Testis (tissue), 3 donors: ENCODE results near the gene PTGDR2. TPM values are rescaled to one million over a fixed set of nuclear protein-coding genes. Genes with fewer than 3 reads are reported as not detected.
A peak's percentile ranks its signal among the peaks of the same experiment; 100 is the strongest.

Source experiments
- DNase-seq: peaks from one replicate; pipeline ENCODE4 v3.0.0-alpha.2; 2019
- H3K27ac ChIP-seq, 2 donors: fragments of 200-600 bp; sonication (generic); one replicate each; pipeline ENCODE4 v1.5.1; 2019
- H3K27me3 ChIP-seq: fragments of 200-600 bp; sonication (generic); one replicate; pipeline ENCODE4 v1.5.1; 2019
- H3K36me3 ChIP-seq: fragments of 200-600 bp; sonication (generic); one replicate; pipeline ENCODE4 v1.5.1; 2017; ENCODE audit warnings: low read depth; ENCODE audit errors: missing control alignments
- H3K4me1 ChIP-seq: fragments of 200-600 bp; sonication (generic); one replicate; pipeline ENCODE4 v1.5.1; 2019
- H3K4me3 ChIP-seq, 2 donors: fragments of 200-600 bp; sonication (generic); one replicate each; pipeline ENCODE4 v1.5.1; 2017 to 2019
- H3K9me3 ChIP-seq: fragments of 200-600 bp; sonication (generic); one replicate; pipeline ENCODE4 v1.5.1; 2017
- POLR2A ChIP-seq: fragments of 450-650 bp; IDR thresholded peaks from one replicate; pipeline ENCODE4 v1.6.1; 2017; ENCODE audit warnings: antibody characterized with exemption, mild to moderate bottlenecking, moderate library complexity
- WGBS, 2 donors: methylation state at CpG; one replicate each; pipeline ENCODE4 v1.1.5; 2018; 5-methylcytosine and 5-hydroxymethylcytosine counted together
- intact Hi-C: fragments of 100-400 bp; cut with DNase I; formaldehyde crosslinking; loops from one replicate; pipeline ENCODE4 v1.15.1; 2023; ENCODE audit warnings: low total_unique reads
- polyA plus RNA-seq: library from polyadenylated mRNA; stranded (reverse); fragments of 350-450 nt; fragmentation: Illumina TruSeq; extraction: RNeasy Lipid Tissue Mini Kit (QIAGEN cat#74804); gene quantifications from one replicate; pipeline ENCODE4 v1.2.3, GENCODE V29; 2014; ENCODE audit warnings: low read depth, low replicate concordance; ENCODE audit not compliant: insufficient read depth
- total RNA-seq, 2 donors: library from RNA; depleted of rRNA; stranded (reverse); fragments of >200 nt; gene quantifications; one replicate each; pipeline ENCODE4 v1.2.3, GENCODE V29; 2016
- TF ChIP-seq, protein P1 (sequence below), 3 experiments: fragments of 450-650 bp in 2 of 3; fragments of 200-600 bp in 1 of 3; sonication (generic) in 1 of 3; IDR thresholded peaks; one replicate each; pipeline ENCODE4 v1.5.1; 2016 to 2019; ENCODE audit warnings: antibody characterized with exemption in 3 of 3, mild to moderate bottlenecking in 2 of 3, moderate library complexity in 1 of 3

PTGDR2 gene
- total and polyA plus RNA-seq, 3 donors from 2014 or later: 0.28 to 1.5 (median 0.81) TPM

DNA sequence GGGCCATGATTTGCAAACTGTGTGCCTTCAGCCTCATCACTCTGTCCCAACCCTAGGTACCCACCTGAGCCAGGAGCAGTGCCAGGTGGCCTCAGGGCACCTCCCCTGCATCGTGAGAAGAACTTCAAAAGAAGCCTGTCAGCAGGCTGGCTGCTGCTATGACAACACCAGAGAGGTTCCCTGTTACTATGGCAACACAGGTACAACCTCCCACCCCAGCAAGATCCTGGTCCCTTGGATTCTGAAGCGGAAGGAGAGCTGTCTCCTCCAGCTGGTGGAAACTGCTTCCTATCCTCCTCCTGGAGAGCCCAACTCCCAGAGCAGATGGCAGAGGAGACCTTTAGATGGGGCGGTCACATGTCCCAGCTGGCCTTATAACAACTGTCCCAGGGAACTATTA lies 14.5 kb upstream of the PTGDR2 start:
- no peaks in the 10 kb centered on the region for H3K27me3 ChIP-seq
- intact Hi-C loops: no loop called here
- no peaks in the 10 kb centered on the region for H3K36me3 ChIP-seq
- no peaks in the 10 kb centered on the region for H3K9me3 ChIP-seq
- TF ChIP-seq, protein P1, sequence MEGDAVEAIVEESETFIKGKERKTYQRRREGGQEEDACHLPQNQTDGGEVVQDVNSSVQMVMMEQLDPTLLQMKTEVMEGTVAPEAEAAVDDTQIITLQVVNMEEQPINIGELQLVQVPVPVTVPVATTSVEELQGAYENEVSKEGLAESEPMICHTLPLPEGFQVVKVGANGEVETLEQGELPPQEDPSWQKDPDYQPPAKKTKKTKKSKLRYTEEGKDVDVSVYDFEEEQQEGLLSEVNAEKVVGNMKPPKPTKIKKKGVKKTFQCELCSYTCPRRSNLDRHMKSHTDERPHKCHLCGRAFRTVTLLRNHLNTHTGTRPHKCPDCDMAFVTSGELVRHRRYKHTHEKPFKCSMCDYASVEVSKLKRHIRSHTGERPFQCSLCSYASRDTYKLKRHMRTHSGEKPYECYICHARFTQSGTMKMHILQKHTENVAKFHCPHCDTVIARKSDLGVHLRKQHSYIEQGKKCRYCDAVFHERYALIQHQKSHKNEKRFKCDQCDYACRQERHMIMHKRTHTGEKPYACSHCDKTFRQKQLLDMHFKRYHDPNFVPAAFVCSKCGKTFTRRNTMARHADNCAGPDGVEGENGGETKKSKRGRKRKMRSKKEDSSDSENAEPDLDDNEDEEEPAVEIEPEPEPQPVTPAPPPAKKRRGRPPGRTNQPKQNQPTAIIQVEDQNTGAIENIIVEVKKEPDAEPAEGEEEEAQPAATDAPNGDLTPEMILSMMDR (IDR thresholded peaks at IDR 0.05): no peak
- TF ChIP-seq POLR2A: no peak
- WGBS, 2 donors: 83 to 90% methylated on average over 3 of the region's 3 CpGs
- H3K4me3 ChIP-seq: no peak overlapping the region
- DNase-seq: peak; percentile 10
- peak overlapping the region; percentile 44 to 66 for H3K27ac ChIP-seq
- peaks cover 18% of the 10 kb centered on the region for H3K4me1 ChIP-seq

DNA sequence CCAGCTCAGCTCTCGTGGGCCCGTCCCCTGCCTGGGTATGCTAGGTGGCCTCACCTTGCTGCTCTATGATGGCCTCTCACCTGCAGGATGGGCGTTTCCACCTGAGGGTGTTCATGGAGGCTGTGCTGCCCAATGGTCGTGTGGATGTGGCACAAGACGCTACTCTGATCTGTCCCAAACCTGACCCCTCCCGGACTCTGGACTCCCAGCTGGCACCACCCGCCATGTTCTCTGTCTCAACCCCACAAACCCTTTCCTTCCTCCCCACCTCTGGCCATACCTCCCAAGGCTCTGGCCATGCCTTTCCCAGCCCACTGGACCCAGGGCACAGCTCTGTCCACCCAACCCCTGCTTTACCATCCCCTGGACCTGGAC lies 13.7 kb upstream of the PTGDR2 start:
- DNase-seq: peak; percentile 9
- Histone ChIP-seq H3K4me1 (peaks cover 18% of the 10 kb centered on the region), H3K27ac (peak overlapping the region in 1 of 2 donors; percentile 66), H3K4me3 (no peak overlapping the region), H3K36me3 (no peaks in the 10 kb centered on the region), H3K9me3 (no peaks in the 10 kb centered on the region), H3K27me3 (no peaks in the 10 kb centered on the region)
- intact Hi-C loops: no loop called here
- 97% methylated on average over 4 to 7 of the region's 7 CpGs for WGBS, 2 donors
- TF ChIP-seq, protein P1 (IDR thresholded peaks at IDR 0.05): no peak
- TF ChIP-seq POLR2A: no peak

- H3K36me3 ChIP-seq: no peaks in the 10 kb centered on the region
- H3K4me1 ChIP-seq: peaks cover 23% of the 10 kb centered on the region
- H3K9me3 ChIP-seq: no peaks in the 10 kb centered on the region
- H3K27me3 ChIP-seq: no peaks in the 10 kb centered on the region
- intact Hi-C loops: no loop called here
- peak; percentile 11 for DNase-seq
- WGBS, 2 donors: 89 to 94% methylated on average over 9 to 10 of the region's 10 CpGs
- H3K27ac ChIP-seq: no peak overlapping the region
- TF ChIP-seq POLR2A: no peak
- TF ChIP-seq, protein P1 (IDR thresholded peaks at IDR 0.05): no peak
- H3K4me3 ChIP-seq: no peak overlapping the region
Observed at GRCh38 chr11:60868682-60869450, 13.1 kb upstream of the PTGDR2 start.

GRCh38 chr11:60867871-60868681 lies 12.3 kb upstream of the PTGDR2 start:
- no peaks in the 10 kb centered on the region for H3K36me3 ChIP-seq
- no peak overlapping the region for H3K4me3 ChIP-seq
- WGBS, 2 donors: 88 to 90% methylated on average over 10 of the region's 10 CpGs
- intact Hi-C loops: no loop called here
- peak; percentile 9 for DNase-seq
- H3K27ac ChIP-seq: no peak overlapping the region
- H3K27me3 ChIP-seq: no peaks in the 10 kb centered on the region
- TF ChIP-seq, protein P1 (IDR thresholded peaks at IDR 0.05): no peak
- TF ChIP-seq POLR2A: no peak
- H3K9me3 ChIP-seq: no peaks in the 10 kb centered on the region
- H3K4me1 ChIP-seq: peaks cover 26% of the 10 kb centered on the region
